HG03095 (cell line): Measurements from ENCODE around the gene LPAR2.
A peak's percentile ranks its signal among the peaks of the same experiment; 100 is the strongest.
"Not testable (repeated sequence)": the region's sequence is repeated elsewhere in the genome, so short reads cannot be mapped to it uniquely, and the experiment has no call there.

Experiments
- ATAC-seq: cut with Tn5 transposase; IDR thresholded peaks from one replicate; pipeline ENCODE4 v1.9.1; 2021; ENCODE audit warnings: moderate library complexity; ENCODE audit not compliant: unreplicated experiment

Gene LPAR2

DNA sequence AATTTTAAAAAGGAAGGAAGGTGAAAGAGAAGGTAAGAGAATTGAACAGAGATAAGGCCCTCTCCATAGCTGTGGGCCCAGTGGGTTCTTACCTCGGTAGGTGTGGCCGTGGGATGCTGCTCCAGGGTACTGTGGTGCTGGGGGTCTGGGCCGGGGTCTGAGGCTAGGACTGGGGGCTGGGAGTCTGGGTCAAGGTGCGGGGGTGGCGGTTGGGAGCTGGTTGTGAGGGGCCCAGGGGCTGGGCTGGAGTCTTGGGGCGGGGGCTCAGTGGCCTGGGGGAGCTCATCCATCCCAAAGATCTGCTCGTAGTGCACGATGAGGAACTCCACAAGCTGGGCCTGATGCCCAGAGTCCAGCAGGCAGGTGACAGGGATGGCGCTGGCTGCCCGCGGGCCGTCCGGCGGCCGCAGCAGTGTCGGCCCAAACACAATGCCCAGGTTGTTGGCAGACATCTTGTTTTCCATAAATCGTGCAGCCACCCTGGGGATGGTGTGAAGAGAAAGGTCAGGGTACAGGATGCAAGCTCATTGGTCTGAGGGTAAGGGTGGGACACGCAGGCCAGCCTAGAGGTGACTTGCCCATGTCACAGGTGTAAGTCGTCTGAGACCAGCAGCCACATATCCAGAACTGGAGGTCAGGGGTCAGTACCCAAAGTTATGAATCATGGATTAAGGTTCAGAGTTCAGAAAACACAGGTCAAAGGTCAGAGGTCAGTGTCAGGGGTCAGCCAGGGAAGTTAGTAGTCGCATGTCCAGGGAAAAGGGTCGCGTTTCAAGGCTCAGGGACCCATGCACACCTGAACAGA lies 5.9 kb upstream of the LPAR2 start:
- no peak for ATAC-seq

DNA sequence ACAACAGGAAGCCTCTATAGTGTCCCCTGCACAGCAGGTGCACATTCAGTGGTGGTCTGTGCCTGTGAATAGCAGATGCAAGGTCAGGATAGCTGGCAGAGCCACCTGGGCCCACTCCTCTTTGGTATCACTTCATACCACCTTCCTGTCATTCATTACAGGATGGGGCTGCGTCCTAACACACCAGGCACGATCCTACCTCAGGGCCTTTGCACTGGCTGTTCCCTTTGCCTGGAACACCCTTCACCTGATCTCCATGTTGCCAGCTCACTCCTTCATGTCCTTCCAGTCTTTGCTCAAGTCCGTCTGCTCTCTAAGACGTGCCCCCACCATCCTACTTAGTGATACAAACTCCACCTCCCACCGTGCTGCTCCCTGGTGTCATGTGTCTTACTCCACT lies 4.6 kb upstream of the LPAR2 start:
- no peak for ATAC-seq

DNA sequence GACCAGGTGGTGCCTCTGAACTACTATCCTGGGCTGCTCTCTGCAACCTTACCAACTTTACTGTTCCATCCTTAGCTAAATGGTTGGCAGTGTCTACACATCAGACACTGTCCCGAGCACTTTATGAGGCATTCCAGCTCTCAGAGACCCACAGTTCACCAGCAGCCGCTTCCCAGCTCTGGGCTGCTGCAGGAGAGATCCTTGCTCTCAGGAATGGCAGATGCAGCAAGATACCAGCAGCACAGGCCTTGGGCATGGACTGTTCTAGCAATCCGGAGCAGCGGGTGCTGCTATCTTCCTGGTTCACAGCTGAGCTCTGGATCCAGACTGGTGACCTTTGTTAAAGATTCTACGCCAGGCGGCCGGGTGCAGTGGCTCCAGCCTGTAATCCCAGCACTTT lies 3.3 kb upstream of the LPAR2 start:
- ATAC-seq = no peak

DNA sequence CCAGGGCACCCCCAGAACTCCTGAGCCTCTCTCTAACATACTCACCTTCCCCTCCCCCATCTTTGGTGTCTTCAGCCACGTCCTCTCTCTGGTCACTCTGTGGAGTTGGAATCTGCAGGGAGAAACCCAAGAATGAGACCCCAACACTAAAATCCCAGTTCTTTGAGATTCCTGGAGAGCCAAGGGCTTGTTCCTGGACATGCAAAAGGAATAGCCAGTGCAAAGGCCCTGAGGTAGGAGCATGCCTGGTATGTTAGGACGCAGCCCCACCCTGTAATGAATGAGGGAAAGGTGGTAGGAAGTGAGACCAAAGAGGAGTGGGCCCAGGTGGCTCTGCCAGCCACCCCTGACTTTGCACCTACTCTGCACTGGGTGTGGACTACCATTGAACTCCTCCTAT lies 2.4 kb upstream of the LPAR2 start:
- no peak for ATAC-seq

DNA sequence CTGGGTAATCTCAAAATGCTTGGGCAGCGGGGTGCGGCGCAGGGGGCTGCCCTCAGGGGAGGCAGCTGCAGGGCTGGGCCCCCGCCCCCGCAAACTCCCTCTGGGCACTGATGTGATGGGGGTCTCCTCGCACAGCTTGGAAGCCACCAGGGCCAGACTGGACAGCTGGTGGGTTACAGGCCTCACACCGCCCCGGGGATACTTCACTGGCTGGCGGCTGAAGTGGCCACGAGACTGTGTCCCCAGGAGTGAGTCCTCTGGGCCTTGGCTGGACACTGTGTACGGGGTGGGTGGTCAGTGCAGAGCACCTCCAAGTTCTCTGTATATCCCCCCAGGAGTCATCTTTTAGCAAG lies 2.0 kb upstream of the LPAR2 start:
- no peak for ATAC-seq

DNA sequence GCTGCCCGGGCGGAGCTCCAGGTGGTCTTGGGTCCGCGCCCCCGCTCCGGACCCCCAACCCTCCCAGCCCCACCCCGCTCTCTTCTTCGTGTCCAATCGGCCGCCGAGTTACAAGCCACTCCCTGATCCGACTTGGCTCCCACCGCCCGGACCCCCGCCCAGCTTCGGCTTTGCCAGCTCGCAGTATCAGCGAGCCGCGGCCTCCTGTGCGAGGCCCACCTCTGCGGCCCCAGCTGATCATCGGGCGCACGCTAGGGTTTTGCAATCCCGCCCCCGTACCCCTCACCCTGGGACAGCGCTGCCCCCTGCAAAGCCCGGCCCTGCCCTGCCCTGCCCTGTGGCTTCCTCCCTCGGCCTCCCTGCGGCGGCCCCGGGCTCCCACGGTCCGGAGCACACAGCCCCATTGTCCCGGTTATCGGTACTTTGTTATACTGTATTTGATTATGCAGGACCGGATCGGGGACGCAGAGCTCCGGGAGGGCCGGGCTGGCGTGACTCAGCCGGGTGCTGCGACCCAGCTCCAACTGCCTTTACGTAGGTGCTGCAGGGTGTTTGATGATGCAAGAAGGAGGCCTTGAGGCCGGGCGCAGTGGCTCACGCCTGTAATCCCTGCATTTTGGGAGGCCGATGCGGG lies 598 bp upstream of the LPAR2 start:
- no peak for ATAC-seq

DNA sequence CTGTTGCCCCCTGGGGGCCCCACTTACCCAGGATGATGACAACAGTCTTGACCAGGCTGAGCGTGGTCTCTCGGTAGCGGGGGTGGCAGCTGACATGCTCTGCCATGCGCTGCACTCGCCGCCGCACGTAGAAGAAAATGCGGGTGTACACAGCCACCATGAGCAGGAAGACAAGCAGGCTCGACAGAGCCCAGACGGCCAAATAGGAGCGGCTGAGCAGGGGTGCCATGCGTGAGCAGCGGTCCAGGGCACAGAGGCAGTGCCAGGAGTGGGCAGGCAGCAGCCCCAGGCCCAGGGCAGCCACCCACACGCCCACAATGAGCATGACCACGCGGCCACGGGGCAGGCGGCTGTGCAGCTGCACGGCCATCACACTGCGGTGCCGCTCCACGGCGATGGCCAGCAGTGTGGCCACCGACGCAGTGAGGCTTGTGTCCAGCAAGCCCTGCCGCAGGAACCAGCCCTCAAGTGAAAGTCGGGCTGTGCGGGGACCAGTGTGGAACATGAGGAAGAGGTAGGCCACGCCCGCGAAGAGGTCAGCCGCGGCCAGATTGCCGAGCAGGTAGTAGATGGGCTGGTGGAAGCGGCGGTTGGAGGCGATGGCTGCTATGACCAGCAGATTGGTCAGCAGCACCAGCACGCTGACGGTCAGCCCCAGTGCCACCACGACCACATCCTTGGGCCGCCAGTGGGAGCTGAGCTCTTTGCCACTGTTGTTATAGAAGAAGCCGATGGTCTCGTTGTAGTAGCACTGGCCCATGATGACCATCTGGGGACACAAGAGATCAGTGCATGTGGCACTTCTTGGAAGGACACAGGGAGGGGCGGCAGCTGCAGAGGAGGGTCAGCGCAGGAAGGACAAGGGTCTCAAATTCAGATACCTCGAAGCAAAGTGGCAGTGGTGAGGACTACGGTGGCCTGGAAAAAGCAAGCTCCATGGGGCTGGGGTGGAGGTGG lies 1.2 kb downstream of the LPAR2 start:
- no peak for ATAC-seq

DNA sequence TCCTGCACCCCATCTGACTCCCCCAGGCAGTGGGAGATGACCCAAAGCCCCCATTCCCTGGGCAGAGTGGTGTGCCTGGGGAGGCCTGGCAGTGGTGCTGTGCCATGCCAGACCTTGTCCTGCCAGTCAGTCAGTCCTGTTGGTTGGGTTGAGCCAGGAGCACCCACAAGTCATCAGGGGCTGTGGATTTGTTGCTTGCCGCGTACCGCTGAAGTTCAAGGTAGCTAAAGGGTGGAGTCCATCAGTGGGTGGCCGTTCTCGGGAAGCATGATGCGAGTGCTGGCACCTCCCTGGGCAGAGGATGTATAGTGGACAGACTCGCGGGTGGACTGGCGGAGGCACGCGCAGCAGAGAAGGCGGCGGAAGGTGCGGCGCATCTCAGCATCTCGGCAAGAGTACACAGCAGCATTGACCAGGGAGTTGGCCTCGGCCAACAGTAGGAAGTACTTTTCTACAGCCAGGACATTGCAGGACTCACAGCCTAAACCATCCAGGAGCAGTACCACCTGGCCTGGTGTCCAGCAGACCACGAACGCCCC lies 3.9 kb downstream of the LPAR2 start:
- no peak for ATAC-seq

DNA sequence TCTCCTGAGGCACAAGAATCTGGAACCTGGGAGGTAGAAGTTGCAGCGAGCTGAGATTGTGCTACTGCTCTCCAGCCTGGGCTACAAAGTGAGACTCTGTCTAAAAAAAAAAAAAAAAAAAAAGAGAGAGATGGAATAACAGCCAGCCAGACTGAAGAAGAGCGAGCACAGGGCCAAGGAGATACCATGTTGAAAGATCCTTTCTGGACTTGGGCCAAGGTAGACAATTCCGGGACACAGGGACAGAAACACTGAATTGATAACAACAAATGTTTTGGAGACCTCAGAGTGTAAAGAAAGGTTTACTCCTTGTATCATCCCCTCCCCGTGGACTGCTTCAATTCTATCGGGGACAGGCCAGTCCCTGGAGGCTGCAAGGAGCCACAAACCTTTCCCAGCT lies 4.6 kb downstream of the LPAR2 start:
- no peak for ATAC-seq

DNA sequence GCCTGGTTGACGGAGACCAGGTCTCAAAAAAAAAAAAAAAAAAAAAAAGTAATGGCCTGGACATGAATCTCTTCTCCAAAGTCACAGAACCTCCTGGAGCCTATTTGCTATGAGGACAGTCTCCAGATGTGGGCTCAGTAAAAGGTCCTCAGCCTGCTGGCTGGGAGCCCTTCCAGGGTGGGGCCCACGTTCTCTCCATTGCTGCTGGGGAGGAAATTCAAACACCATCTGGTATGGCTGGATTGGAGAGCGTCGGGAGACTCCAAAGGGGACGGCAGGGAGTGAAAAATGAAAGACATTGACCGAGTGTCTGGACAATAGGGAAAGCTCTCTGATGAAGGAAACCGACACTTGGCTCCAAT lies 8.2 kb downstream of the LPAR2 start:
- ATAC-seq = no peak

DNA sequence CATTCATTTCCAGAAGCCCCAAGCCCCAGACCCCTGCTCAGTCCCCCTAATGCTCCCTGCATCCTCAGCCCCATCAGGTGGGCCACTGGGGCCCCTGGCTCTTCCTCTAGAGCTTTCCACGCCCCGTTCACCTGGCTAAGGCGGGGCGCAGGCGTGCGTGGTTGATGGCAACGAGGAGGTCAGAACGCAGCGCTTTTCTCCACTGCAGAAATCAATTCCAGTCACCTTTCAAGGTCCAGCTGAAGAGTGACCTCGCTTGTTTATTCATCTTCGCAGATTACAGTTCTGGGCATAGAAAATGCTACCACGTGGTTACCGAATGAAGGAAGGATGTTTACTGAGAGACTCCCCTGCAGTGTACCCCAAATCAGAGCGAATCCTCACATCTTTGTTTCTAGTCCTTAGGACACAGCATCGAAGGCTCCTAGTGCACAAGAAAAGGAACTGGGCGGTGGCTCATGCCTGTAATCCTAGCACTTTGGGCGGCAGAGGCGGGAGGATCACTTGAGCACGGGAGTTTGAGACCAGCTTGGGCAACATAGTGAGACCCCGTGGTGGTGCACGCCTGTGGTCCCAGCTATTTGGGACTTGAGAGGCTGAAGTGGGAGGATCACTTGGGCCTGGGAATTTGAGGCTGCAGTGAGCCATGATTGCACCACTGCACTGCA lies 8.7 kb downstream of the LPAR2 start:
- ATAC-seq = no peak

DNA sequence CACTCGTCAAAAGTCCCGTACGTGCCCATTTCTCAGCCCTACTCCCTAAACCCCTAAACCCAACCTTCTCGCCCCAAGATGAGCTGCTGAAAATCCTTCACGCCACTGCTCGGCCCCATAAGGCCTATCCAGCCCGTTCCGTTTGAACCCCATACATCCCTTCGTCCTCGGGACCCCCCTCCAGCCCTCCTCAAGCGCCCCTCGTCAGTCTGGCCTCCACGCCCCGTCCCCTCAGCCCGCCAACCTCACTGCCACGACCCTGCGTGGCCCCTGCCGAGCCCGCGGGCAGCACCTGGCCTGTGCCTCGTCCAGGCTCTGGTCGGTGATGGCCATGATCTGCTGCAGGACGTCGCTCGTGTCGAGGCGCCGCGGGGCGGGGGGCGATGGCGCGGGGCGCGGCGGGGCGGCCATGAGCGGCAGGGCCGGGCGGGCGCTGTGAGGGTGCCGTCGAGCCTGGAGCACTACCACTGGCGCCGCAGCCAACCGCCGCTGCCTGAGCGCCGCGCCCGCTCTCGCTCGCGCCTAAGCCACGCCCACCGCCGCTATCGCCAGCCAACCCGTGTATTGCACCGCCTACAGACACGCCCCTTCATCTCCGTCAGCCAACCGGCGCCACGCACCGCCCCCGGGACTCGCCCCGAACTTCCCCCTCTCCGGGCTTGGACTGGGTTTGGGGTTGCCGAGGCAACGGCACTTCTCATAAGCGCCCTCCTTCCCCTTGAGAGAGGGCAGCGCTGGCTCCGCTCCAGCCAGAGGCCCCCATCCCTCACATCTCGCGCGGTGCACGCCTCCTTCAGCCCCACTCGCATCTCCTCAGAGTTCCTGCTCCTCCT lies 9.6 kb downstream of the LPAR2 start, which contains the start of gene PBX4:
Gene PBX4 (minus strand): TSS at position 469 of the 833 bp plus-strand sequence. CDS start 58 bp downstream, at position 411.
- peak; percentile 96 for ATAC-seq

DNA sequence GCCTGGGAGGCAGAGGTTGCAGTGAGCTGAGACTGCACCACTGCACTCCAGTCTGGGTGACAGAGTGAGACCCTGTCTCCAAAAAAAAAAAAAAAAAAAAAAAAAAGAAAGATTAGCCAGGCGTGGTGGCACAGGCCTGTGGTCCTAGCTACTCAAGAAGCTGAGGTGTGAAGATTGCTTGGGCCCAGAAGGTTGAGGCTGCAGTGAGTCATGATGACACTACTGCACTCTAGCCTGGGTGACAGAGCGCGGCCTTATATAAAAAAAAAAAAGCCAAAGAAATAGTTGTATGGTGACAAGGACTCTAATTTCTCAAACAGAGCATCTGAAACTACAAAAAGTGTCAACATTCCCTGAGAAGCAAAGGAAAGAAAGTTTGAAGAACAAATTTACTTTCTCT lies 12.9 kb downstream of the LPAR2 start:
- no peak for ATAC-seq

DNA sequence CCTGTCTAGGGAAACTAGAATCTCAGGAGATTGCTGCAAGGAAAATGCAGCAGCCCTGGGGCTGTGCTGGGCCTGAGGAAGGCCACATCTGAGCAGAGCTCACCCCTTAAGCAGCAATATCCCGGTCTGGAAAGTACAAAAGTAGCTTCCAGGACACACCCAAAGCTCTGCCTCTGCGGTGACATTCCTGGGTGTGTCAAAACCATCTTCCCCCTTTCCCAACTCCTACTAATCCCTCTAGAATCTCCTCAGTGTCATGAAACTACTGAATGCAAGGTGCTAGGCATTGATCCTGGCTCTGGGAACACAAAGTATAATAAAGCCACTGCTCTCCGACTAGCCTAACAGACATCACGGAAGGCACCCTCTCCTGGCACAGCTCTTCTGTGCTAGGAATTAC lies 14.5 kb downstream of the LPAR2 start:
- ATAC-seq = no peak

DNA sequence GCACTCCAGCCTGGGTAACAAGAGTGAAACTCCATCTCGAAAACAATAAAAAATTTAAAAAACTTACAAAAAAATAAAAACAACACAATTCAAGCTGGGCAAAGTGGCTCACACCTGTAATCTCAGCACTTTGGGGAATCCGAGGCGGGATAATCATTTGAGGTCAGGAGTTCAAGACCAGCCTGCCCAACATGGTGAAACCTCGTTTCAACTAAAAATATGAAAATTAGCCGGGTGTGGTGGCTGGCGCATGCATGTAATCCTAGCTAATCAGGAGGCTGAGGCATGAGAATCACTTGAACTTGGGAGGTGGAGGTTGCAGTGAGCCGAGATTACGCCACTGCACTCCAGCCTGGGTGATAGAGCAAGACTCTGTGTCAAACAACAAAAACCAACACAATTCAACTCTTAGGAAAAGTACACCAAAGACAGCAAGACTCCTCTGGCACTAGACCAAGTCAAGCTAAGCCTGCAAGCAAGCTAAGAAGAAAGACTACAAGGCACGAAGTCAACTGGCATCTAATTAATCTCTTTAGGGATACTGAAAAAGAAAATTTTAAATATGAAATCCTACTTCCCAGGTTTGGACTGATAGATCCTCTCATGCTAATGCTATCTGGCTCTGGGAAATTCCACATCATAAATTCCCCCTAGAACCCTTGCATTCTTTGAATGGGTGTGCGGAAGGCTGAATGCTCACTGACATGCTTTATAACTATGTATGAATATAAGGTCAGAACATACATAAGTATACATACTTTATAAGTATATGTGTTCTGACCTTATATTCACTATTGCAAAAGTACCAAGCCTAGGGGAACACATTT lies 17.4 kb downstream of the LPAR2 start:
- no peak for ATAC-seq

DNA sequence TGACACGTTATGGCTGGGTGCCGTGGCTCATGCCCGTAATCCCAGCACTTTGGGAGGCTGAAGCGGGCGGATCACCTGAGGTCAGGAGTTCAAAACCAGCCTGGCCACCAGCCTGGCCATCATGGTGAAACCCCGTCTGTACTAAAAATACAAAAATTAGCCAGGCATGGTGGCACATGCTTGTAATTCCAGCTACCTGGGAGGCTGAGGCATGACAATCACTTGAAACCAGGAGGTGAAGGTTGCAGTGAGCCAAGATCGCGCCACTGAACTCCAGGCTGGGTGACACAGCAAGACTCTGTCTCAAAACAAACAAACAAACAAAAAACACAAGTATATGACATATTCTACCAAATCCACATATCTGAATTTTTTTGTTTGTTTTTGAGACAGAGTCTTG lies 21.3 kb downstream of the LPAR2 start:
- ATAC-seq = not testable (repeated sequence)

DNA sequence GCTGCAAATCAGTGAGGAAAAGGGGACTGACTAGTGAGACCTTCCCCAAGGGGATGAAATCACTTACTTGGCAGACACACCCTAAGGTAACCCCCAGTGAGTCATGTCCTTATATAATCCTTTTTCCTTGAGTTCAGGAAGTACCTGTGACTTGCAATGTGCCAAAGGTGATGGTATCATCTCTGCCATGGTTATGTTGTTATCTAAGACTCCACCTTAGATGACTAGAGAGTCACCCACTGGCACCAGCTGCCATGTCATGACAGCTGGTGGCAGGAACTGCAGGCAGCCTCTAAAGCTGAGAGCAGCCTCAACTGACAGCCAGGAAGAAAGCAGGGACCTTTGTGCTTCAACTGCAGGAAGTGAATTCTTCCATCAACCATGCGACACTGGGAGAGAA lies 22.0 kb downstream of the LPAR2 start:
- ATAC-seq = no peak

DNA sequence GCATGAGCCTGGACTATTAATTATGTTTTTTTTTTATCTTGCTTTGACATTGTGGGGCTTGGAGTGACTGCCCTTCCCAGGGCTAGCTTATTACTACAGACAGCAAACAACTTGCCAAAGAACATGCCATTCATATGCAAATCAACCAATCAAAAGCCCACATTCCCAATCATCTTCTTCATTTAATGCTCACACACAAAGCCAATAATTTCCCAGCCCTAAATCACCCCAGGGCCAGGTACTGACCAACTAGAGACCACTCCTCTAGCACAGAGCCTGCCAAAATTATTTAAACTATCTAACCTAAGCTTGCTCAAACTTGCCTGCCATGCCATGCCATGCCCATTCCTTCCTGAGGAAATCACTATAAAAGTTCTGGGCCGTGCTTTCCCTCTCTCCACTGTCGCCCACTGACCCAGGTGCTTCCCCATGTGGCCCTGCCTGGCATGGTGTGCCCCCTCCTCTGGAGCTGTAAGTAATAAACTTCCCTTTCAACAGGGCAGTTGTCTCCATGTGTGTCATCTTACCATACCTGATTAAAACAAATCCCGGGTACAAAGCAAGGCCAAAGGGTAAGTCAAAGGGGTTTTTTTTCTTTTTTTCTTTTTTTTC lies 25.2 kb downstream of the LPAR2 start:
- ATAC-seq = no peak
